ENCODE results near the gene MTTP.

DNA sequence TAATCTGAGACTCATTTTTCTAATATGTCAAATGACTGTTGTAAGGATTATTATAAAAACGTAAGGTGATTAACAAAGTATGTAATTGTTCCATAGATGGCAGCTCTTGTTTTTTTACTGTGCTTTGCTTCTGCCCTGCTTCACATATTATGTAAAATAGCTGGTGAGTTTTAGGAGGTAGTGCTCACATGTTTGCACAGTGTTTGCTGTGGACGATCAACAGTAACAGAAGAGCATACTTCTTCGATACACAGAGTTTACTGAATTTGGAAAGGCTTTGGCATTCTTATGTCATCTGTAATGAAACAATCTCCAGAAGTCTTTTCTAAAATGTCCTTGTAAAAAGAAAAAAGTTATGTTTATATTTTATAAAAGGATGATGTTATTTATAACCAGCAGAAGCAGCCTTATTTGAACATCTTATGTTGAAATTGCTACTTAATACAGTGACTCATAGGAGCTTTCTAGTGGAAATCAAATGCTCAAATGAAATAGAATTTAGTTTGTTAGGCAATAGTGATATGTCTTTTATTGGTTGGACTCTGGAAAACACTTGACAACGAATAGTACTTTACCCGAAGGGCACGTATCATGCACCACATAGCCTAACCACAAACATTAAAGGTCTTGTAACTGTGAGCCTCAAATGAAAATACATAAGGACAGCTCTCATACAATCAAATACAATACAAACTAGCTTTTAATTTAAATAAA lies 1.9 kb upstream of the MTTP start:
- TF ChIP-seq POLR2A (IDR thresholded peaks at IDR 0.05) = no peak
- TF ChIP-seq, protein P1, sequence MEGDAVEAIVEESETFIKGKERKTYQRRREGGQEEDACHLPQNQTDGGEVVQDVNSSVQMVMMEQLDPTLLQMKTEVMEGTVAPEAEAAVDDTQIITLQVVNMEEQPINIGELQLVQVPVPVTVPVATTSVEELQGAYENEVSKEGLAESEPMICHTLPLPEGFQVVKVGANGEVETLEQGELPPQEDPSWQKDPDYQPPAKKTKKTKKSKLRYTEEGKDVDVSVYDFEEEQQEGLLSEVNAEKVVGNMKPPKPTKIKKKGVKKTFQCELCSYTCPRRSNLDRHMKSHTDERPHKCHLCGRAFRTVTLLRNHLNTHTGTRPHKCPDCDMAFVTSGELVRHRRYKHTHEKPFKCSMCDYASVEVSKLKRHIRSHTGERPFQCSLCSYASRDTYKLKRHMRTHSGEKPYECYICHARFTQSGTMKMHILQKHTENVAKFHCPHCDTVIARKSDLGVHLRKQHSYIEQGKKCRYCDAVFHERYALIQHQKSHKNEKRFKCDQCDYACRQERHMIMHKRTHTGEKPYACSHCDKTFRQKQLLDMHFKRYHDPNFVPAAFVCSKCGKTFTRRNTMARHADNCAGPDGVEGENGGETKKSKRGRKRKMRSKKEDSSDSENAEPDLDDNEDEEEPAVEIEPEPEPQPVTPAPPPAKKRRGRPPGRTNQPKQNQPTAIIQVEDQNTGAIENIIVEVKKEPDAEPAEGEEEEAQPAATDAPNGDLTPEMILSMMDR (IDR thresholded peaks at IDR 0.05) = no peak

All from uterus (tissue), 2 donors.